Measurements from ENCODE around the gene TBC1D20. TPM values are rescaled to one million over a fixed set of nuclear protein-coding genes. Genes with fewer than 3 reads are reported as not detected.
A peak's percentile ranks its signal among the peaks of the same experiment; 100 is the strongest.

The TBC1D20 gene
- total RNA-seq, 2 experiments from 2014 or later: 22.2 to 23.8 TPM

- Mint-ChIP-seq H3K27ac (peak overlapping the region; percentile 95), H3K9me3 (peaks cover 4% of the 10 kb centered on the region), H3K27me3 (no peaks in the 10 kb centered on the region), H3K4me1 (ENCODE audit: low read depth) (peaks cover 43% of the 10 kb centered on the region), H3K4me3 (peak overlapping the region; percentile 82), H3K36me3 (ENCODE audit: low read depth) (peaks cover 37% of the 10 kb centered on the region)
- ATAC-seq (peak; percentile 74), DNase-seq (peak; percentile 75)
- ChIA-PET CTCF (interaction anchor here (0.8 to 2.5 kb wide), 11 partner anchors 24 to 136 kb away, joined by 3 to 11 read pairs (median 4); partner anchors contain the start of genes CSNK2A1 and TBC1D20), POLR2A (interaction anchor here (0.6 to 1.5 kb wide), 13 partner anchors 8 to 109 kb away, joined by 3 to 7 read pairs (median 4); partner anchors contain the start of gene TBC1D20)
- intact Hi-C loops (cut with micrococcal nuclease): no loop called here
- TF ChIP-seq, protein P1, sequence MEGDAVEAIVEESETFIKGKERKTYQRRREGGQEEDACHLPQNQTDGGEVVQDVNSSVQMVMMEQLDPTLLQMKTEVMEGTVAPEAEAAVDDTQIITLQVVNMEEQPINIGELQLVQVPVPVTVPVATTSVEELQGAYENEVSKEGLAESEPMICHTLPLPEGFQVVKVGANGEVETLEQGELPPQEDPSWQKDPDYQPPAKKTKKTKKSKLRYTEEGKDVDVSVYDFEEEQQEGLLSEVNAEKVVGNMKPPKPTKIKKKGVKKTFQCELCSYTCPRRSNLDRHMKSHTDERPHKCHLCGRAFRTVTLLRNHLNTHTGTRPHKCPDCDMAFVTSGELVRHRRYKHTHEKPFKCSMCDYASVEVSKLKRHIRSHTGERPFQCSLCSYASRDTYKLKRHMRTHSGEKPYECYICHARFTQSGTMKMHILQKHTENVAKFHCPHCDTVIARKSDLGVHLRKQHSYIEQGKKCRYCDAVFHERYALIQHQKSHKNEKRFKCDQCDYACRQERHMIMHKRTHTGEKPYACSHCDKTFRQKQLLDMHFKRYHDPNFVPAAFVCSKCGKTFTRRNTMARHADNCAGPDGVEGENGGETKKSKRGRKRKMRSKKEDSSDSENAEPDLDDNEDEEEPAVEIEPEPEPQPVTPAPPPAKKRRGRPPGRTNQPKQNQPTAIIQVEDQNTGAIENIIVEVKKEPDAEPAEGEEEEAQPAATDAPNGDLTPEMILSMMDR (IDR thresholded peaks at IDR 0.05): no peak
Observed at GRCh38 chr20:407133-407952, 55.0 kb downstream of the TBC1D20 start.

- TF ChIP-seq, protein P1 (IDR thresholded peaks at IDR 0.05): no peak
- Mint-ChIP-seq H3K36me3 (ENCODE audit: low read depth) (peaks cover 28% of the 10 kb centered on the region), H3K27me3 (no peaks in the 10 kb centered on the region), H3K27ac (peak overlapping the region; percentile 95), H3K4me1 (ENCODE audit: low read depth) (peaks cover 43% of the 10 kb centered on the region), H3K4me3 (peak overlapping the region; percentile 82), H3K9me3 (peaks cover 4% of the 10 kb centered on the region)
- no peak for ATAC-seq
- ChIA-PET POLR2A (interaction anchor here (0.8 to 1.5 kb wide), 9 partner anchors 7 to 56 kb away, joined by 3 to 7 read pairs (median 5); partner anchors contain the start of gene TBC1D20), CTCF (interaction anchor here (1.1 to 2.5 kb wide), 8 partner anchors 23 to 137 kb away, joined by 3 to 11 read pairs (median 6); partner anchors contain the start of gene CSNK2A1)
- DNase-seq: no peak
- intact Hi-C loops (cut with micrococcal nuclease): no loop called here
Observed at GRCh38 chr20:406200-407132, 55.9 kb downstream of the TBC1D20 start.

DNA sequence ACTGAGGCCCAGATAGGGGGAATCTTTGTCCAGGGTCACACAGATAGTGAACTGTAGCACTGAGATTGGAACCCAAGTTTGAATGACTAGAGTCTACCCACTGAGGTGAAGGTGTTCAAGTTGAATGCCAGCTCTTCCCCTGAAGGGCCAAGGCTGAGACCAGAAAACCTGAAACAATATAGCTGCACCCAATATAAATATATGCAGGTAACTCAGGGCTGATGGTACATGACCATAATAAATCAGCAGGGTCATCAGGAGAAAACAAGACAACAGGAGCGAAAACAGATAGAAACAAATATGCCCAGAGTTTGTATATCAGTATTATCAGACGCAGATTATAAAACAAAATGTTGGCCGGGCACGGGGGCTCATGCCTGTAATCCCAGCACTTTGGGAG is 58.2 kb downstream of the TBC1D20 start:
- POLR2A ChIA-PET: interaction anchor here (1.3 to 1.4 kb wide), 2 partner anchors 21 to 28 kb away, joined by 3 to 4 read pairs; no protein-coding TSS in a partner anchor
- no peak overlapping the region for H3K27ac Mint-ChIP-seq
- intact Hi-C loops (cut with micrococcal nuclease): no loop called here

DNA sequence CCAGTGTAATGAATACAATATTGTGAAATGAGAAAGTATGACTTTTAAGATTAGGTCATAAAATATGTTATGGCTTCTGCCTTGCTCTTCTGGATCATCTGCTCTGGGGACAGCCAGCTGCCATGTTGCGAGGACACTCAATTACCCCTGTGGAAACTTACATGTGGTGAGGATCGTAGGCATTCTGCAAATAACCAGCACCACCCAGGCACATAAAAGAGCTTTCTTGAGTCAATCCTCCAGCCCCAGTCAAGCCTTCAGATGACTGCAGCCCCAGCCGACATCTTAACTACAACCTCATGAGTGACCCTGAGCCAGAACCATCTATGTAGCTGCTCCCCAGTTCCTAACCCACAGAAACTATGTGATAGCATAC is 58.8 kb downstream of the TBC1D20 start:
- Mint-ChIP-seq H3K27ac (no peak overlapping the region), H3K27me3 (no peaks in the 10 kb centered on the region), H3K9me3 (peaks cover 4% of the 10 kb centered on the region), H3K36me3 (ENCODE audit: low read depth) (peaks cover 2% of the 10 kb centered on the region), H3K4me1 (ENCODE audit: low read depth) (peaks cover 30% of the 10 kb centered on the region), H3K4me3 (no peak overlapping the region)
- ATAC-seq (no peak), DNase-seq (no peak)
- CTCF ChIA-PET: interaction anchor here (1.2 kb wide), 1 partner anchor 11 kb away, joined by 3 read pairs; no protein-coding TSS in a partner anchor
- intact Hi-C loops (cut with micrococcal nuclease): no loop called here
- TF ChIP-seq, protein P1 (IDR thresholded peaks at IDR 0.05): no peak
- POLR2A ChIA-PET: interaction anchor here (1.3 to 1.4 kb wide), 2 partner anchors 21 to 28 kb away, joined by 3 to 4 read pairs; no protein-coding TSS in a partner anchor

More for the DNA sequence above, 58.2 kb downstream of the TBC1D20 start:
- no peak for DNase-seq
- TF ChIP-seq, protein P1 (IDR thresholded peaks at IDR 0.05): no peak
- peaks cover 6% of the 10 kb centered on the region for H3K36me3 Mint-ChIP-seq (ENCODE audit: low read depth)
- peaks cover 4% of the 10 kb centered on the region for H3K9me3 Mint-ChIP-seq
- no peak for ATAC-seq
- no peaks in the 10 kb centered on the region for H3K27me3 Mint-ChIP-seq
- H3K4me3 Mint-ChIP-seq: no peak overlapping the region
- H3K4me1 Mint-ChIP-seq (ENCODE audit: low read depth): peaks cover 30% of the 10 kb centered on the region
- CTCF ChIA-PET: no interaction called here
